ENCODE results near the gene EFR3B. TPM values are rescaled to one million over a fixed set of nuclear protein-coding genes. Genes with fewer than 3 reads are reported as not detected.
A peak's percentile ranks its signal among the peaks of the same experiment; 100 is the strongest.
"Not testable (repeated sequence)": the region's sequence is repeated elsewhere in the genome, so short reads cannot be mapped to it uniquely, and the experiment has no call there.

EFR3B gene
- polyA plus RNA-seq, 3 donors: not detected

GRCh38 chr2:25132299-25132635 lies 90.4 kb downstream of the EFR3B start:
- Histone ChIP-seq H3K9ac (ENCODE audit: insufficient read depth, low read length, poor library complexity, severe bottlenecking) (no peak overlapping the region), H3K9me3 (replicated peaks in 1 of 2; ENCODE audit: control insufficient read depth in 1 of 2, insufficient read depth in 1 of 2, low read length in 2 of 2) (peaks cover 0 to 11% of the 10 kb centered on the region in 2 donors), H3K36me3 (replicated peaks in 1 of 2; ENCODE audit: control insufficient read depth in 1 of 2, insufficient read depth in 2 of 2, low read length in 2 of 2) (no peaks in the 10 kb centered on the region), H2AFZ (ENCODE audit: insufficient read depth, low read depth, low read length, poor library complexity, severe bottlenecking) (no peak overlapping the region), H3K79me2 (ENCODE audit: insufficient read depth, low read length) (no peaks in the 10 kb centered on the region), H3K27ac (ENCODE audit: low read depth in 1 of 2, low read length in 2 of 2) (no peak overlapping the region), H4K20me1 (ENCODE audit: insufficient read depth, low read length) (no peaks in the 10 kb centered on the region), H3K4me1 (ENCODE audit: control insufficient read depth in 1 of 2, insufficient read depth in 2 of 2, low read length in 2 of 2) (peaks cover 8 to 16% of the 10 kb centered on the region in 2 donors), H3K27me3 (ENCODE audit: control insufficient read depth in 2 of 2, insufficient read depth in 2 of 2, low read length in 2 of 2) (peaks cover 22 to 56% of the 10 kb centered on the region in 2 donors), H3K4me3 (replicated peaks in 1 of 3; ENCODE audit: low read depth in 2 of 3, low read length in 3 of 3) (peak overlapping the region in 1 of 3 experiments; percentile 51), H3K4me2 (replicated peaks; ENCODE audit: extremely low read depth, low read length, poor library complexity, severe bottlenecking) (peak overlapping the region; percentile 63)
- Mint-ChIP-seq H3K9me3 (peaks cover 0 to 17% (median 2%) of the 10 kb centered on the region in 7 donors), H3K4me3 (peak overlapping the region; percentile 73 to 87), H3K36me3 (peaks cover 3% of the 10 kb centered on the region in 2 donors), H3K27ac (no peak overlapping the region), H3K27me3 (ENCODE audit: low read depth in 3 of 3) (peaks cover 60 to 74% (median 67%) of the 10 kb centered on the region in 3 donors), H3K4me1 (peaks cover 20% of the 10 kb centered on the region)
- DNase-seq: no peak
- intact Hi-C loops (cut with micrococcal nuclease): loop anchor here in 1 of 2 donors (5.0 kb wide), 1 partner anchor 90 kb away; the partner anchor contains the start of gene EFR3B
- TF ChIP-seq CTCF (IDR thresholded peaks at IDR 0.05): no peak
- 24% methylated on average over 6 of the region's 9 CpGs for WGBS (ENCODE audit: insufficient coverage)

GRCh38 chr2:25132693-25133092 lies 90.8 kb downstream of the EFR3B start:
- intact Hi-C loops (cut with micrococcal nuclease): loop anchor here in 1 of 2 donors (5.0 kb wide), 1 partner anchor 90 kb away; the partner anchor contains the start of gene EFR3B
- peaks cover 0 to 11% of the 10 kb centered on the region in 2 donors for H3K9me3 ChIP-seq (replicated peaks in 1 of 2; ENCODE audit: control insufficient read depth in 1 of 2, insufficient read depth in 1 of 2, low read length in 2 of 2)
- no peaks in the 10 kb centered on the region for H3K36me3 ChIP-seq (replicated peaks in 1 of 2; ENCODE audit: control insufficient read depth in 1 of 2, insufficient read depth in 2 of 2, low read length in 2 of 2)
- H3K9me3 Mint-ChIP-seq: peaks cover 0 to 17% (median 2%) of the 10 kb centered on the region in 7 donors
- H3K27ac ChIP-seq (ENCODE audit: low read depth in 1 of 2, low read length in 2 of 2): no peak overlapping the region
- TF ChIP-seq CTCF (IDR thresholded peaks at IDR 0.05): no peak
- peak overlapping the region in 1 of 7 donors; percentile 66 for H3K27ac Mint-ChIP-seq
- H3K27me3 ChIP-seq (ENCODE audit: control insufficient read depth in 2 of 2, insufficient read depth in 2 of 2, low read length in 2 of 2): peaks cover 22 to 56% of the 10 kb centered on the region in 2 donors
- no peaks in the 10 kb centered on the region for H3K79me2 ChIP-seq (ENCODE audit: insufficient read depth, low read length)
- H4K20me1 ChIP-seq (ENCODE audit: insufficient read depth, low read length): no peaks in the 10 kb centered on the region
- H3K27me3 Mint-ChIP-seq (ENCODE audit: low read depth in 3 of 3): peaks cover 60 to 74% (median 67%) of the 10 kb centered on the region in 3 donors
- peaks cover 20% of the 10 kb centered on the region for H3K4me1 Mint-ChIP-seq
- DNase-seq: no peak
- H3K4me3 Mint-ChIP-seq: peak overlapping the region in 1 of 2 donors; percentile 87
- peaks cover 8 to 16% of the 10 kb centered on the region in 2 donors for H3K4me1 ChIP-seq (ENCODE audit: control insufficient read depth in 1 of 2, insufficient read depth in 2 of 2, low read length in 2 of 2)
- H3K9ac ChIP-seq (ENCODE audit: insufficient read depth, low read length, poor library complexity, severe bottlenecking): no peak overlapping the region
- no peak overlapping the region for H3K4me3 ChIP-seq (replicated peaks in 1 of 3; ENCODE audit: low read depth in 2 of 3, low read length in 3 of 3)
- H3K36me3 Mint-ChIP-seq: peaks cover 3% of the 10 kb centered on the region in 2 donors
- no peak overlapping the region for H3K4me2 ChIP-seq (replicated peaks; ENCODE audit: extremely low read depth, low read length, poor library complexity, severe bottlenecking)
- H2AFZ ChIP-seq (ENCODE audit: insufficient read depth, low read depth, low read length, poor library complexity, severe bottlenecking): no peak overlapping the region
- WGBS (ENCODE audit: insufficient coverage): 86% methylated on average over 13 of the region's 13 CpGs

- H3K27me3 Mint-ChIP-seq (ENCODE audit: low read depth in 3 of 3): peaks cover 12 to 24% (median 15%) of the 10 kb centered on the region in 3 donors
Observed at GRCh38 chr2:25140535-25140934, 98.7 kb downstream of the EFR3B start.

More at GRCh38 chr2:25140535-25140934, 98.7 kb downstream of the EFR3B start:
- WGBS (ENCODE audit: insufficient coverage): no CpG with 5 or more reads among the region's 4 CpGs
- H3K36me3 ChIP-seq (replicated peaks in 1 of 2; ENCODE audit: control insufficient read depth in 1 of 2, insufficient read depth in 2 of 2, low read length in 2 of 2); H3K4me3 ChIP-seq (replicated peaks in 1 of 3; ENCODE audit: low read depth in 2 of 3, low read length in 3 of 3); H3K36me3 Mint-ChIP-seq; H3K4me2 ChIP-seq (replicated peaks; ENCODE audit: extremely low read depth, low read length, poor library complexity, severe bottlenecking); H3K9me3 ChIP-seq (replicated peaks in 1 of 2; ENCODE audit: control insufficient read depth in 1 of 2, insufficient read depth in 1 of 2, low read length in 2 of 2); H4K20me1 ChIP-seq (ENCODE audit: insufficient read depth, low read length); H3K27ac Mint-ChIP-seq; H3K4me3 Mint-ChIP-seq; DNase-seq; H3K4me1 Mint-ChIP-seq; H3K4me1 ChIP-seq (ENCODE audit: control insufficient read depth in 1 of 2, insufficient read depth in 2 of 2, low read length in 2 of 2); intact Hi-C loops (cut with micrococcal nuclease); H2AFZ ChIP-seq (ENCODE audit: insufficient read depth, low read depth, low read length, poor library complexity, severe bottlenecking); H3K27me3 ChIP-seq (ENCODE audit: control insufficient read depth in 2 of 2, insufficient read depth in 2 of 2, low read length in 2 of 2); H3K79me2 ChIP-seq (ENCODE audit: insufficient read depth, low read length); H3K9ac ChIP-seq (ENCODE audit: insufficient read depth, low read length, poor library complexity, severe bottlenecking); H3K9me3 Mint-ChIP-seq; H3K27ac ChIP-seq (ENCODE audit: low read depth in 1 of 2, low read length in 2 of 2): not testable (repeated sequence)
